ENCODE measurements around the gene CDKAL1. TPM values are rescaled to one million over a fixed set of nuclear protein-coding genes. Genes with fewer than 3 reads are reported as not detected.

Gene CDKAL1
- total and polyA plus RNA-seq, 2 of the 13 experiments (the other 11 are each of a cell fraction or from before 2014, with no cell fraction given), result 9.5 to 27.7 TPM

DNA sequence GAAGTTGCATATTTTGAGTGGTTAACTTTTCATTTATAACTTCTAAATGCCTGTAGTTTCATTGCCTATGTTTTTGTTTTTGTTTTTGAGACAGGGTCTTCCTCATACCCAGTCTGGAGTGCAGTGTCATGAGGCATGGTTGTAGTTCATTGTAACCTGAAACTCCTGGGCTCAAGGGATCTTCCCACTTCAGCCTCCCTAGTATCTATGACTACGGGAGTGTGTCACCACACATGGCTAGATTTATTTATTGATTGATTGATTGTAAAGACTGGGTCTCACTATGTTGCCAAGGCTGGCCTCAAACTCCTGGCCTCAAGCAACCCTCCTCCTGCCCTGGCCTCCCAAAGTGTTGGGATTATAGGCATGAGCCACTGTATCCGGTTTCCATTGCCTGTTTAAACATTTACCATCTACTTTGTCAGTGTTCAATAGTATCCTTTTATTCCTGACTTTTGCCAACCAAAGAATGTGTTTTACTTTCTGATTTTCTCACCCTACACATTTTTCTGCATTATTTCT is 144.6 kb downstream of the CDKAL1 start:
- ChIA-PET CTCF (ENCODE audit: low intra/inter-chr PET ratio, low total read pairs) (no interaction called here), POLR2A (no interaction called here)
- no peak for TF ChIP-seq TRIM24 (CRISPR knock-in tag; IDR thresholded peaks at IDR 0.05)
- no peak for TF ChIP-seq ZNF446 (CRISPR knock-in tag; IDR thresholded peaks at IDR 0.05)
- no peak for TF ChIP-seq CEBPG (CRISPR knock-in tag; IDR thresholded peaks at IDR 0.05)
- no peak for TF ChIP-seq YEATS2 (CRISPR knock-in tag; IDR thresholded peaks at IDR 0.05; ENCODE audit: borderline replicate concordance)
- TF ChIP-seq, protein P1, sequence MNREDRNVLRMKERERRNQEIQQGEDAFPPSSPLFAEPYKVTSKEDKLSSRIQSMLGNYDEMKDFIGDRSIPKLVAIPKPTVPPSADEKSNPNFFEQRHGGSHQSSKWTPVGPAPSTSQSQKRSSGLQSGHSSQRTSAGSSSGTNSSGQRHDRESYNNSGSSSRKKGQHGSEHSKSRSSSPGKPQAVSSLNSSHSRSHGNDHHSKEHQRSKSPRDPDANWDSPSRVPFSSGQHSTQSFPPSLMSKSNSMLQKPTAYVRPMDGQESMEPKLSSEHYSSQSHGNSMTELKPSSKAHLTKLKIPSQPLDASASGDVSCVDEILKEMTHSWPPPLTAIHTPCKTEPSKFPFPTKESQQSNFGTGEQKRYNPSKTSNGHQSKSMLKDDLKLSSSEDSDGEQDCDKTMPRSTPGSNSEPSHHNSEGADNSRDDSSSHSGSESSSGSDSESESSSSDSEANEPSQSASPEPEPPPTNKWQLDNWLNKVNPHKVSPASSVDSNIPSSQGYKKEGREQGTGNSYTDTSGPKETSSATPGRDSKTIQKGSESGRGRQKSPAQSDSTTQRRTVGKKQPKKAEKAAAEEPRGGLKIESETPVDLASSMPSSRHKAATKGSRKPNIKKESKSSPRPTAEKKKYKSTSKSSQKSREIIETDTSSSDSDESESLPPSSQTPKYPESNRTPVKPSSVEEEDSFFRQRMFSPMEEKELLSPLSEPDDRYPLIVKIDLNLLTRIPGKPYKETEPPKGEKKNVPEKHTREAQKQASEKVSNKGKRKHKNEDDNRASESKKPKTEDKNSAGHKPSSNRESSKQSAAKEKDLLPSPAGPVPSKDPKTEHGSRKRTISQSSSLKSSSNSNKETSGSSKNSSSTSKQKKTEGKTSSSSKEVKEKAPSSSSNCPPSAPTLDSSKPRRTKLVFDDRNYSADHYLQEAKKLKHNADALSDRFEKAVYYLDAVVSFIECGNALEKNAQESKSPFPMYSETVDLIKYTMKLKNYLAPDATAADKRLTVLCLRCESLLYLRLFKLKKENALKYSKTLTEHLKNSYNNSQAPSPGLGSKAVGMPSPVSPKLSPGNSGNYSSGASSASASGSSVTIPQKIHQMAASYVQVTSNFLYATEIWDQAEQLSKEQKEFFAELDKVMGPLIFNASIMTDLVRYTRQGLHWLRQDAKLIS (CRISPR knock-in tag; IDR thresholded peaks at IDR 0.05), result no peak
- TF ChIP-seq, protein P2, sequence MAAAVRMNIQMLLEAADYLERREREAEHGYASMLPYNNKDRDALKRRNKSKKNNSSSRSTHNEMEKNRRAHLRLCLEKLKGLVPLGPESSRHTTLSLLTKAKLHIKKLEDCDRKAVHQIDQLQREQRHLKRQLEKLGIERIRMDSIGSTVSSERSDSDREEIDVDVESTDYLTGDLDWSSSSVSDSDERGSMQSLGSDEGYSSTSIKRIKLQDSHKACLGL (CRISPR knock-in tag; IDR thresholded peaks at IDR 0.05), result no peak
- TF ChIP-seq, protein P3, sequence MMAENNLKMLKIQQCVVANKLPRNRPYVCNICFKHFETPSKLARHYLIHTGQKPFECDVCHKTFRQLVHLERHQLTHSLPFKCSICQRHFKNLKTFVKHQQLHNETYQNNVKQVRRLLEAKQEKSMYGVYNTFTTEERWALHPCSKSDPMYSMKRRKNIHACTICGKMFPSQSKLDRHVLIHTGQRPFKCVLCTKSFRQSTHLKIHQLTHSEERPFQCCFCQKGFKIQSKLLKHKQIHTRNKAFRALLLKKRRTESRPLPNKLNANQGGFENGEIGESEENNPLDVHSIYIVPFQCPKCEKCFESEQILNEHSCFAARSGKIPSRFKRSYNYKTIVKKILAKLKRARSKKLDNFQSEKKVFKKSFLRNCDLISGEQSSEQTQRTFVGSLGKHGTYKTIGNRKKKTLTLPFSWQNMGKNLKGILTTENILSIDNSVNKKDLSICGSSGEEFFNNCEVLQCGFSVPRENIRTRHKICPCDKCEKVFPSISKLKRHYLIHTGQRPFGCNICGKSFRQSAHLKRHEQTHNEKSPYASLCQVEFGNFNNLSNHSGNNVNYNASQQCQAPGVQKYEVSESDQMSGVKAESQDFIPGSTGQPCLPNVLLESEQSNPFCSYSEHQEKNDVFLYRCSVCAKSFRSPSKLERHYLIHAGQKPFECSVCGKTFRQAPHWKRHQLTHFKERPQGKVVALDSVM (CRISPR knock-in tag; IDR thresholded peaks at IDR 0.05), result peak; percentile 92
- TF ChIP-seq ZFP36L2 (CRISPR knock-in tag; IDR thresholded peaks at IDR 0.05), result no peak
- no peak for TF ChIP-seq ZNF121 (CRISPR knock-in tag; IDR thresholded peaks at IDR 0.05)
- peak; percentile 23; the same call in 1 of the 2 replicates for TF ChIP-seq KAT2B (IDR thresholded peaks at IDR 0.05; ENCODE audit: borderline replicate concordance, low read depth, low read length)
- 0 out of 2 replicates have a peak, but pooled peaks have one; percentile 37 for TF ChIP-seq ZNF317 (CRISPR knock-in tag; IDR thresholded peaks at IDR 0.05)
- TF ChIP-seq IRX3 (CRISPR knock-in tag; IDR thresholded peaks at IDR 0.05; ENCODE audit: borderline replicate concordance, low read depth), result no peak
- TF ChIP-seq, protein P4, sequence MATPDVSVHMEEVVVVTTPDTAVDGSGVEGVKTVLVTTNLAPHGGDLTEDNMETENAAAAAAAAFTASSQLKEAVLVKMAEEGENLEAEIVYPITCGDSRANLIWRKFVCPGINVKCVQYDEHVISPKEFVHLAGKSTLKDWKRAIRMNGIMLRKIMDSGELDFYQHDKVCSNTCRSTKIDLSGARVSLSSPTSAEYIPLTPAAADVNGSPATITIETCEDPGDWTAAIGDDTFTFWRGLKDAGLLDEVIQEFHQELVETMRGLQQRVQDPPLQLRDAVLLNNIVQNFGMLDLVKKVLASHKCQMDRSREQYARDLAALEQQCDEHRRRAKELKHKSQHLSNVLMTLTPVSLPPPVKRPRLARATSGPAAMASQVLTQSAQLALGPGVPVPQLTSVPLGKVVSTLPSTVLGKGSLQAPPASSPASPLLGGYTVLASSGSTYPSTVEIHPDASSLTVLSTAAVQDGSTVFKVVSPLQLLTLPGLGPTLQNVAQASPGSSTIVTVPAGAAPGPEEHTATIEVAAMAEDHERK (CRISPR knock-in tag; IDR thresholded peaks at IDR 0.05; ENCODE audit: low read depth), result no peak
- no peak for TF ChIP-seq ZNF256 (CRISPR knock-in tag; conservative IDR thresholded peaks at IDR 0.05)
- no peak for TF ChIP-seq ZSCAN22 (CRISPR knock-in tag; IDR thresholded peaks at IDR 0.05)
- WGBS (ENCODE audit: low lambda C conversion rate), result 89% methylated on average over 2 of the region's 2 CpGs
- Histone ChIP-seq H3K27me3 (ENCODE audit: control insufficient read depth in 1 of 2, insufficient read depth in 2 of 2, low read length in 2 of 2) (no peaks in the 10 kb centered on the region), H2AFZ (ENCODE audit: low read length) (no peak overlapping the region), H4K20me1 (ENCODE audit: insufficient read depth, low read length) (no peaks in the 10 kb centered on the region), H3K4me2 (ENCODE audit: low read depth, low read length) (no peak overlapping the region), H3K4me3 (replicated peaks in 1 of 3; ENCODE audit: insufficient read depth in 1 of 3, low read depth in 2 of 3, low read length in 3 of 3) (no peak overlapping the region), H3K27ac (ENCODE audit: extremely low read length, insufficient read depth, low read length) (no peak overlapping the region), H3K9me3 (ENCODE audit: low read length) (no peaks in the 10 kb centered on the region), H3K36me3 (replicated peaks in 1 of 2; ENCODE audit: control insufficient read depth in 1 of 2, insufficient read depth in 2 of 2, low read length in 2 of 2) (no peaks in the 10 kb centered on the region), H3K4me1 (ENCODE audit: insufficient read depth, low read length) (peaks cover 35% of the 10 kb centered on the region), H3K9ac (ENCODE audit: insufficient read depth, low read depth, low read length) (no peak overlapping the region), H3K79me2 (ENCODE audit: insufficient read depth, low read length) (no peaks in the 10 kb centered on the region)
- intact Hi-C loops (cut with micrococcal nuclease; ENCODE audit: unreplicated experiment), result loop anchor here (10.0 kb wide), 1 partner anchor 684 kb away; no protein-coding TSS in a partner anchor
- no TSS peak for BruUV-seq (replicated peaks)
- DNase-seq (ENCODE audit: low spot score) (peak; percentile 12), FAIRE-seq (no peak), ATAC-seq (no peak)
- in situ Hi-C loops (cut with HindIII; ENCODE audit: extremely low pct_ligation_motif_present, low pct_unique_long_range_greater_than_20kb), result no loop called here
